K562 (cell line): ENCODE data around the gene ACTN4. TPM values are rescaled to one million over a fixed set of nuclear protein-coding genes. Genes with fewer than 3 reads are reported as not detected.

Experiments
- FOXJ3 ChIP-seq: sonication (generic); formaldehyde crosslinking; IDR thresholded peaks from 2 replicates; pipeline ENCODE4 v1.4.0; 2020; ENCODE audit warnings: mild to moderate bottlenecking, missing genetic modification reagents
- FOXP1 ChIP-seq: sonication (generic); formaldehyde crosslinking; IDR thresholded peaks from 2 replicates; pipeline ENCODE4 v1.8.0; 2022; ENCODE audit warnings: mild to moderate bottlenecking, missing genetic modification reagents
- KLF1 ChIP-seq: fragments of 450-650 bp; IDR thresholded peaks from 2 replicates; pipeline ENCODE4 v1.6.1; 2016; ENCODE audit warnings: missing genetic modification characterization, missing compliant biosample characterization
- NCOA6 ChIP-seq: fragments of 450-650 bp; IDR thresholded peaks from 2 replicates; pipeline ENCODE4 v1.6.1; 2017; ENCODE audit warnings: mild to moderate bottlenecking
- SMARCA5 ChIP-seq: fragments of 450-650 bp; IDR thresholded peaks from 2 replicates; pipeline ENCODE4 v1.6.1; 2016
- SRSF3 ChIP-seq: fragments of 200-400 bp; formaldehyde crosslinking; IDR thresholded peaks from 2 replicates; pipeline ENCODE4 v1.6.1; 2016; ENCODE audit warnings: mild to moderate bottlenecking, low read length, moderate library complexity; ENCODE audit not compliant: insufficient read depth
- THRAP3 ChIP-seq: fragments of 450-650 bp; IDR thresholded peaks from 2 replicates; pipeline ENCODE4 v1.6.1; 2016; ENCODE audit warnings: mild to moderate bottlenecking, inconsistent platforms, borderline replicate concordance
- polyA plus RNA-seq, 8 experiments: library from polyadenylated mRNA; depleted of rRNA in 4 of 8; stranded (reverse) in 5 of 8; unstranded in 3 of 8; fragments of >200 nt; fragmentation: Nextera tagmentation in 2 of 8; fragmentation: Illumina TruSeq in 1 of 8; extraction: Ambion mirVana in 2 of 8; extraction: Trizol in 1 of 8; gene quantifications; 2 replicates each; pipeline versions ENCODE4 v1.2.1 to v1.2.3, GENCODE V29; 2011 to 2014; ENCODE audit warnings: inconsistent platforms in 1 of 8, missing spikeins in 1 of 8
- total RNA-seq, 7 experiments: library from RNA; depleted of rRNA in 6 of 7; stranded (reverse); fragments of >200 nt in 6 of 7; fragmentation: Illumina TruSeq in 2 of 7; extraction: Trizol in 2 of 7; gene quantifications; 2 replicates each; pipeline versions ENCODE4 v1.2.1 to v1.2.3, GENCODE V29; 2011 to 2021; ENCODE audit warnings: low replicate concordance in 1 of 7
- TF ChIP-seq, protein P1 (sequence below), 2 experiments: fragments of 450-650 bp; formaldehyde crosslinking in 1 of 2; IDR thresholded peaks; 2 replicates each; pipeline versions ENCODE4 v1.4.0 to v1.6.1; 2014 to 2020; ENCODE audit warnings: mild to moderate bottlenecking in 2 of 2, borderline replicate concordance in 1 of 2, low read depth in 1 of 2
- TF ChIP-seq, protein P2 (sequence below): fragments of 250-450 bp; sonication (Bioruptor Pico); IDR thresholded peaks from 2 replicates; pipeline ENCODE4 v1.6.1; 2021; ENCODE audit warnings: mild to moderate bottlenecking
- TF ChIP-seq, protein P3 (sequence below): fragments of 450-650 bp; conservative IDR thresholded peaks from 2 replicates; pipeline ENCODE4 v1.6.1; 2016; ENCODE audit warnings: missing genetic modification characterization, low read depth, mild to moderate bottlenecking, missing compliant biosample characterization, moderate library complexity
- TF ChIP-seq, protein P4 (sequence below), 3 experiments: fragments of 200-800 bp in 1 of 3; fragments of 250-450 bp in 1 of 3; fragments of 450-650 bp in 1 of 3; sonication (Bioruptor Pico) in 1 of 3; sonication (Bioruptor generic) in 1 of 3; formaldehyde crosslinking in 1 of 3; IDR thresholded peaks; 2 replicates each; pipeline versions ENCODE4 v1.6.1 to v1.8.0; 2016 to 2022; ENCODE audit warnings: mild to moderate bottlenecking in 2 of 3, missing genetic modification characterization in 2 of 3, missing compliant biosample characterization in 1 of 3, moderate library complexity in 1 of 3
- TF ChIP-seq, protein P5 (sequence below): conservative IDR thresholded peaks from 2 replicates; pipeline ENCODE4 v1.6.1; 2011; ENCODE audit warnings: low read depth, mild to moderate bottlenecking, low read length; ENCODE audit not compliant: control insufficient read depth

ACTN4 gene
- total and polyA plus RNA-seq, 9 of the 15 experiments (the other 6 are each of a cell fraction or from before 2014, with no cell fraction given), result 3.1 to 385 (median 125) TPM

DNA sequence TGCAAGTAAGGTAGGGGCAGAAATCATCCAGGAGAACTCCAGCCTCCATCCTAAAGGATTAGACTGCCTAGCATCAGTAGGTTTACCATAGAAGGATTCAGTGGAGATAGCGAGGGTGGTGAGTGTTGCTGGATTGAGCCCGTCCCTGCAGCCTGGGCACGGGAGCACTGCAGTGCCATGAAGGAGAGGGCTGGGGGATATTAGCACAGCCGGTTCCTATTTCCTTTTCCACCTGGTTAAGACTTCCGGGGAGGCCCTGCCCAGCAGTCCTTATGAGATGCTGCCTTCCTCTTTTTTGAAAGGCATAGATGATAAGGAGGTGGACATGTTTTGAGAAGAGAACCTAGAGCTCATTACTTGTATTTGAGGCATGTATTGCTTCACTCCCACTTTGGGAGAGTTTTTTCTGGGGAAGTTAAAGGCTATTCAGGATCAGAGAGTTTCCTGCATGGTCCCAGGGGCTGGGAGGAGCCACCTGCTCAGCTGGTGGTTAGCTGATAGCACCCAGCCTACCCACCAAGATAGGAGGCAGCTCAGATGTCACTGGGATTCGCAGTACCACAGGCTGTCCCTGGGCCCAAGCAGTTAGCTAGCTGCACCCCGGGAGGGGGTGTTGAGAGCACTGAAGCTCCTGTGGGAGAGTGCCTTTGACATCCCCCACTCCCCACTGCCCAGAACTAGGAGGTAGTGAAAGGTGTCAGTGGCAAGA lies 17.2 kb downstream of the ACTN4 start (continued):
- TF ChIP-seq, protein P1, sequence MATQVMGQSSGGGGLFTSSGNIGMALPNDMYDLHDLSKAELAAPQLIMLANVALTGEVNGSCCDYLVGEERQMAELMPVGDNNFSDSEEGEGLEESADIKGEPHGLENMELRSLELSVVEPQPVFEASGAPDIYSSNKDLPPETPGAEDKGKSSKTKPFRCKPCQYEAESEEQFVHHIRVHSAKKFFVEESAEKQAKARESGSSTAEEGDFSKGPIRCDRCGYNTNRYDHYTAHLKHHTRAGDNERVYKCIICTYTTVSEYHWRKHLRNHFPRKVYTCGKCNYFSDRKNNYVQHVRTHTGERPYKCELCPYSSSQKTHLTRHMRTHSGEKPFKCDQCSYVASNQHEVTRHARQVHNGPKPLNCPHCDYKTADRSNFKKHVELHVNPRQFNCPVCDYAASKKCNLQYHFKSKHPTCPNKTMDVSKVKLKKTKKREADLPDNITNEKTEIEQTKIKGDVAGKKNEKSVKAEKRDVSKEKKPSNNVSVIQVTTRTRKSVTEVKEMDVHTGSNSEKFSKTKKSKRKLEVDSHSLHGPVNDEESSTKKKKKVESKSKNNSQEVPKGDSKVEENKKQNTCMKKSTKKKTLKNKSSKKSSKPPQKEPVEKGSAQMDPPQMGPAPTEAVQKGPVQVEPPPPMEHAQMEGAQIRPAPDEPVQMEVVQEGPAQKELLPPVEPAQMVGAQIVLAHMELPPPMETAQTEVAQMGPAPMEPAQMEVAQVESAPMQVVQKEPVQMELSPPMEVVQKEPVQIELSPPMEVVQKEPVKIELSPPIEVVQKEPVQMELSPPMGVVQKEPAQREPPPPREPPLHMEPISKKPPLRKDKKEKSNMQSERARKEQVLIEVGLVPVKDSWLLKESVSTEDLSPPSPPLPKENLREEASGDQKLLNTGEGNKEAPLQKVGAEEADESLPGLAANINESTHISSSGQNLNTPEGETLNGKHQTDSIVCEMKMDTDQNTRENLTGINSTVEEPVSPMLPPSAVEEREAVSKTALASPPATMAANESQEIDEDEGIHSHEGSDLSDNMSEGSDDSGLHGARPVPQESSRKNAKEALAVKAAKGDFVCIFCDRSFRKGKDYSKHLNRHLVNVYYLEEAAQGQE (IDR thresholded peaks at IDR 0.05; ENCODE audit: borderline replicate concordance), result no peak
- TF ChIP-seq, protein P1 (CRISPR knock-in tag; IDR thresholded peaks at IDR 0.05; ENCODE audit: low read depth), result no peak
- TF ChIP-seq, protein P2, sequence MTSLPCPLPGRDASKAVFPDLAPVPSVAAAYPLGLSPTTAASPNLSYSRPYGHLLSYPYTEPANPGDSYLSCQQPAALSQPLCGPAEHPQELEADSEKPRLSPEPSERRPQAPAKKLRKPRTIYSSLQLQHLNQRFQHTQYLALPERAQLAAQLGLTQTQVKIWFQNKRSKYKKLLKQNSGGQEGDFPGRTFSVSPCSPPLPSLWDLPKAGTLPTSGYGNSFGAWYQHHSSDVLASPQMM, result no peak
- TF ChIP-seq, protein P3, sequence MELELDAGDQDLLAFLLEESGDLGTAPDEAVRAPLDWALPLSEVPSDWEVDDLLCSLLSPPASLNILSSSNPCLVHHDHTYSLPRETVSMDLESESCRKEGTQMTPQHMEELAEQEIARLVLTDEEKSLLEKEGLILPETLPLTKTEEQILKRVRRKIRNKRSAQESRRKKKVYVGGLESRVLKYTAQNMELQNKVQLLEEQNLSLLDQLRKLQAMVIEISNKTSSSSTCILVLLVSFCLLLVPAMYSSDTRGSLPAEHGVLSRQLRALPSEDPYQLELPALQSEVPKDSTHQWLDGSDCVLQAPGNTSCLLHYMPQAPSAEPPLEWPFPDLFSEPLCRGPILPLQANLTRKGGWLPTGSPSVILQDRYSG (tag), result no peak
- TF ChIP-seq, protein P4, sequence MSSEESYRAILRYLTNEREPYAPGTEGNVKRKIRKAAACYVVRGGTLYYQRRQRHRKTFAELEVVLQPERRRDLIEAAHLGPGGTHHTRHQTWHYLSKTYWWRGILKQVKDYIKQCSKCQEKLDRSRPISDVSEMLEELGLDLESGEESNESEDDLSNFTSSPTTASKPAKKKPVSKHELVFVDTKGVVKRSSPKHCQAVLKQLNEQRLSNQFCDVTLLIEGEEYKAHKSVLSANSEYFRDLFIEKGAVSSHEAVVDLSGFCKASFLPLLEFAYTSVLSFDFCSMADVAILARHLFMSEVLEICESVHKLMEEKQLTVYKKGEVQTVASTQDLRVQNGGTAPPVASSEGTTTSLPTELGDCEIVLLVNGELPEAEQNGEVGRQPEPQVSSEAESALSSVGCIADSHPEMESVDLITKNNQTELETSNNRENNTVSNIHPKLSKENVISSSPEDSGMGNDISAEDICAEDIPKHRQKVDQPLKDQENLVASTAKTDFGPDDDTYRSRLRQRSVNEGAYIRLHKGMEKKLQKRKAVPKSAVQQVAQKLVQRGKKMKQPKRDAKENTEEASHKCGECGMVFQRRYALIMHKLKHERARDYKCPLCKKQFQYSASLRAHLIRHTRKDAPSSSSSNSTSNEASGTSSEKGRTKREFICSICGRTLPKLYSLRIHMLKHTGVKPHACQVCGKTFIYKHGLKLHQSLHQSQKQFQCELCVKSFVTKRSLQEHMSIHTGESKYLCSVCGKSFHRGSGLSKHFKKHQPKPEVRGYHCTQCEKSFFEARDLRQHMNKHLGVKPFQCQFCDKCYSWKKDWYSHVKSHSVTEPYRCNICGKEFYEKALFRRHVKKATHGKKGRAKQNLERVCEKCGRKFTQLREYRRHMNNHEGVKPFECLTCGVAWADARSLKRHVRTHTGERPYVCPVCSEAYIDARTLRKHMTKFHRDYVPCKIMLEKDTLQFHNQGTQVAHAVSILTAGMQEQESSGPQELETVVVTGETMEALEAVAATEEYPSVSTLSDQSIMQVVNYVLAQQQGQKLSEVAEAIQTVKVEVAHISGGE (CRISPR knock-in tag; IDR thresholded peaks at IDR 0.05), result peak in 1 of 3 experiments; percentile 76; a peak in 2 of 6 replicates
- TF ChIP-seq FOXP1 (CRISPR knock-in tag), result no peak
- no peak for TF ChIP-seq KLF1 (tag)
- TF ChIP-seq FOXJ3, result no peak
- TF ChIP-seq SMARCA5, result no peak
- TF ChIP-seq, protein P5, sequence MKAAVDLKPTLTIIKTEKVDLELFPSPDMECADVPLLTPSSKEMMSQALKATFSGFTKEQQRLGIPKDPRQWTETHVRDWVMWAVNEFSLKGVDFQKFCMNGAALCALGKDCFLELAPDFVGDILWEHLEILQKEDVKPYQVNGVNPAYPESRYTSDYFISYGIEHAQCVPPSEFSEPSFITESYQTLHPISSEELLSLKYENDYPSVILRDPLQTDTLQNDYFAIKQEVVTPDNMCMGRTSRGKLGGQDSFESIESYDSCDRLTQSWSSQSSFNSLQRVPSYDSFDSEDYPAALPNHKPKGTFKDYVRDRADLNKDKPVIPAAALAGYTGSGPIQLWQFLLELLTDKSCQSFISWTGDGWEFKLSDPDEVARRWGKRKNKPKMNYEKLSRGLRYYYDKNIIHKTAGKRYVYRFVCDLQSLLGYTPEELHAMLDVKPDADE, result no peak
- TF ChIP-seq SRSF3, result no peak
- no peak for TF ChIP-seq THRAP3
- TF ChIP-seq NCOA6, result no peak
